Esophagus (tissue), 2 donors: ENCODE measurements around the gene PTCD2. TPM values are rescaled to one million over a fixed set of nuclear protein-coding genes. Genes with fewer than 3 reads are reported as not detected.

Experiments used
- H3K27ac ChIP-seq, 2 donors: one replicate each; pipeline ENCODE4 v1.5.1; 2013; ENCODE audit warnings: low read depth in 2 of 2, mild to moderate bottlenecking in 2 of 2, inconsistent platforms in 1 of 2, low read length in 1 of 2, moderate library complexity in 1 of 2
- H3K27me3 ChIP-seq, 2 donors: one replicate each; pipeline ENCODE4 v1.6.1; 2013; ENCODE audit warnings: low read length in 2 of 2, control low read depth in 1 of 2, mild to moderate bottlenecking in 1 of 2; ENCODE audit not compliant: insufficient read depth in 2 of 2, control insufficient read depth in 1 of 2
- H3K36me3 ChIP-seq, 2 donors: one replicate each; pipeline ENCODE4 v1.6.1; 2013; ENCODE audit warnings: low read length in 1 of 2; ENCODE audit not compliant: control insufficient read depth in 2 of 2, insufficient read depth in 2 of 2
- H3K4me1 ChIP-seq, 2 donors: one replicate each; pipeline ENCODE4 v1.6.1; 2013; ENCODE audit warnings: low read length in 1 of 2; ENCODE audit not compliant: control insufficient read depth in 2 of 2, insufficient read depth in 2 of 2
- H3K4me3 ChIP-seq, 2 donors: one replicate each; pipeline ENCODE4 v1.5.1; 2013; ENCODE audit warnings: low read length in 2 of 2, mild to moderate bottlenecking in 2 of 2, low read depth in 1 of 2, moderate library complexity in 1 of 2
- H3K9me3 ChIP-seq, 2 donors: one replicate each; pipeline ENCODE4 v1.6.1; 2013; ENCODE audit warnings: mild to moderate bottlenecking in 2 of 2, low read depth in 1 of 2, low read length in 1 of 2, moderate library complexity in 1 of 2; ENCODE audit not compliant: control insufficient read depth in 2 of 2, insufficient read depth in 1 of 2
- WGBS, 2 donors: extraction: QIAGEN DNeasy Blood & Tissue Kit; methylation state at CpG; one replicate each; pipeline ENCODE4 v1.1.7; 2013; 5-methylcytosine and 5-hydroxymethylcytosine counted together
- polyA plus RNA-seq, 2 donors: library from polyadenylated mRNA; stranded (reverse); fragments of 200-250 nt; gene quantifications; one replicate each; pipeline ENCODE4 v1.2.3, GENCODE V29; 2013
- donor health status: healthy with polysubstance abuse.
- donor health status: Bipolar disorder and iron deficiency.

PTCD2 gene
- polyA plus RNA-seq, 2 donors = 1.9 to 3.2 TPM

DNA sequence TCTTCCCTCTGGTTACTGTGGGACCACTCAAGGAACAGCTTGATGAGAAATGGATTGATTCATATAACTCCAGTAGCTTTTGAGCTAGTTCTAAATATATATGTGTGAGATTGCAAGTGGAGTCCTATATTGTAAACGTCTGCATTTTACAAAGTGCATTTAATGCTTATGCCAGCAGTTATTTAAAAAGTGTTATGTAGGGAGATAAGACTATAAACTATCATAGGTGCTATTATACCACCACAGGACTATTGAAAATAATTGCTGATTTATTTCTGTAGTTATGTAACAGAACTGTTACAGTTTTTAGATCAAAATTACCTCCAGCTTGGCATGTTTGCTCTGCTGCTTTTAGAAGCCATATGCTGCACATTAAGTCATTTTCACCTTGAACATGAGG is 36.2 kb downstream of the PTCD2 start:
- Histone ChIP-seq H3K4me3 (no peak overlapping the region), H3K9me3 (no peaks in the 10 kb centered on the region), H3K27me3 (no peaks in the 10 kb centered on the region), H3K36me3 (peaks cover 0 to 10% of the 10 kb centered on the region in 2 donors), H3K4me1 (no peaks in the 10 kb centered on the region), H3K27ac (no peak overlapping the region)
- 80 to 83% methylated on average over 1 of the region's 1 CpG for WGBS, 2 donors

DNA sequence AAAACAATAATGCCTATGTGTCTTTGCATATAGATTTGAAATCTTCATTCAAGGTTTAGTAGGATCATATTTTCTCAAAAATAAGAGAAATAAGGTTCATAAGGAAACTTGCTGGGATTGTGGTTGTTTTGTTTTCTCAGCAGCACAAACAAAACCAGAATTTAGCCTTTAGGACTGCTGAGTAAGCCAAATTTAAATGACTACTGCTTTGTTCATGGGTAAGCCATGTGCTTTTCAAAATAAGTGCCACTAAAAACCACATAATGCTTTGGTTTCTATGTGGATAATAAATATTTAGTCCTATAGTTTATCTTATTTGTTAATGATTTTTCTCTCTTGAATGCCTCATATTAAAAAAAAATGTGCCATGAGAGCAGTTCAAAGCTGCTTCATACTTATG is 38.8 kb downstream of the PTCD2 start:
- Histone ChIP-seq H3K4me3 (no peak overlapping the region), H3K36me3 (peaks cover 2 to 10% of the 10 kb centered on the region in 2 donors), H3K4me1 (no peaks in the 10 kb centered on the region), H3K27ac (no peak overlapping the region), H3K9me3 (no peaks in the 10 kb centered on the region), H3K27me3 (no peaks in the 10 kb centered on the region)

DNA sequence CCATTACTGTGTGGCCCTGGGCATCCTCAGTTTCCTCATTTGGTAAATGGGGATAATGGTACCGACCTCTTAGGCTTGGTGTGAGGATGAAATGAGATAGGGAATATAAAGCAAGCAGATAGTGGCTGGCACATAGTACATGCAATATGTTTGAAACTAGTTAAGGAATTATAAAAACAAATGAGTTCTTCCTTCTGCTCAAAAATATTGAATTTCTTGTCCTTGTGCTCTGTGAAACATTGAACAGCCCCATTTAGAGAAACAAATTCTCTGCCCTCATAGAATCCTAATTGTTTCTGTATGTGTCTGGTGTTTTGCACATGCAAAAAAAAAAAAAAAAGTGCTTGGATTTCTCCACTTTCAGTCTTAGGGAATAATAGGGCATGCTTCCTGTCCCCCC is 39.7 kb downstream of the PTCD2 start:
- no peak overlapping the region for H3K27ac ChIP-seq
- no peaks in the 10 kb centered on the region for H3K4me1 ChIP-seq
- no peak overlapping the region for H3K4me3 ChIP-seq
- peaks cover 2 to 10% of the 10 kb centered on the region in 2 donors for H3K36me3 ChIP-seq
- no peaks in the 10 kb centered on the region for H3K27me3 ChIP-seq
- 96 to 100% methylated on average over 1 of the region's 1 CpG for WGBS, 2 donors
- H3K9me3 ChIP-seq = no peaks in the 10 kb centered on the region

DNA sequence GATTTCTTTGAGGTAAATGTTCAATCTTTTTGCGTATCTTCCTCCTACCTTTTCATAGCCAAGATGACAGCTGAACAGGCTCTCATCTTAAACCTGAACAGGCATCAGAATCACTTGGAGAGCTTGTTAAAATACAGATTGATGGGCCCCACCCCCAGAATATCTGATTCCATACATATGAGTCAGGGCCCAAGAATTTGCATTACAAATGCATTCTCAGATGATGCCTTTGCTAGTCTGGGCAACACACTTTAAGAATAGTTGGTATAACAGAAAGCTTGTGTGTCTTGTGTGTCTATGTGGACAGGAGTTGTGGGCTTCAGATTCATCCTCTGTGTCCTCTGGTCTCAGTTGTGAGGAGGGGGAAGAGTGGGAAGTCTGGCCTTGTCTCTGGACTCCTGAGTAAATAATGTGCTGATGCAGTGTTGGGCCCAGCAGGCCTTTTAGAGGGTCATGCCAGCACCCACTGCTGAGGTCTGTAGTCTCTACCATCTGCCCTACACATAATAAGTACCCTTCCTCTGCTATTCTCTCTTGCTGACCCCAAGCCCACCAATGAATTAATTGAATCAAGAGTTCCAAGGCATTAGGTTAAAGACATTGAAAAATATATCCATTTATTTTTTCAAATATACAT is 43.1 kb downstream of the PTCD2 start:
- 93 to 94% methylated on average over 1 of the region's 1 CpG for WGBS, 2 donors
- Histone ChIP-seq H3K27ac (no peak overlapping the region), H3K4me3 (no peak overlapping the region), H3K4me1 (no peaks in the 10 kb centered on the region), H3K27me3 (no peaks in the 10 kb centered on the region), H3K9me3 (no peaks in the 10 kb centered on the region), H3K36me3 (peaks cover 2 to 9% of the 10 kb centered on the region in 2 donors)

DNA sequence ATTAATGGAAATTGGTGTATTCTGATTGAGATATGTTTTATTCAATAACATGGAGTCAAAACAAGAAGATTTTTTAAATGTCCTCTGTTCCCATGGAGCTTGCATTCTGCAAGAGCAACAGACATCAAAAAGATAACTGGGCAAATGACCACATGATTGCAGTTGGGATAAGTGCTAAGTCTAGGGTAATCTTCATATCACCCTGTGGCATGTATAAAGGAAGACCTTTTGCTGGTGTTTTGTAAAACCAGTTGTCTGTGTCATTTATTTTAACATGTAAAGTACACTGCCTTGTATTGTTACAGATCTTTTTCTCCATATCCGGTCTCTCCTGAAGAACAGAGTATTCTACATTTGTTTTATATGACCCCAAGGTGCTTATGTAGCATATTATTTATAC is 44.0 kb downstream of the PTCD2 start:
- no peak overlapping the region for H3K27ac ChIP-seq
- H3K9me3 ChIP-seq = no peaks in the 10 kb centered on the region
- no peaks in the 10 kb centered on the region for H3K4me1 ChIP-seq
- H3K4me3 ChIP-seq = no peak overlapping the region
- H3K27me3 ChIP-seq = no peaks in the 10 kb centered on the region
- H3K36me3 ChIP-seq = peaks cover 2 to 5% of the 10 kb centered on the region in 2 donors
- WGBS, 2 donors = 93 to 98% methylated on average over 1 of the region's 1 CpG

- Histone ChIP-seq H3K36me3 (peaks cover 0 to 2% of the 10 kb centered on the region in 2 donors), H3K27me3 (no peaks in the 10 kb centered on the region), H3K4me3 (no peak overlapping the region), H3K27ac (no peak overlapping the region), H3K9me3 (no peaks in the 10 kb centered on the region), H3K4me1 (no peaks in the 10 kb centered on the region)
- WGBS, 2 donors = 92 to 98% methylated on average over 4 of the region's 4 CpGs
Observed at GRCh38 chr5:72364951-72365350, 44.8 kb downstream of the PTCD2 start.

DNA sequence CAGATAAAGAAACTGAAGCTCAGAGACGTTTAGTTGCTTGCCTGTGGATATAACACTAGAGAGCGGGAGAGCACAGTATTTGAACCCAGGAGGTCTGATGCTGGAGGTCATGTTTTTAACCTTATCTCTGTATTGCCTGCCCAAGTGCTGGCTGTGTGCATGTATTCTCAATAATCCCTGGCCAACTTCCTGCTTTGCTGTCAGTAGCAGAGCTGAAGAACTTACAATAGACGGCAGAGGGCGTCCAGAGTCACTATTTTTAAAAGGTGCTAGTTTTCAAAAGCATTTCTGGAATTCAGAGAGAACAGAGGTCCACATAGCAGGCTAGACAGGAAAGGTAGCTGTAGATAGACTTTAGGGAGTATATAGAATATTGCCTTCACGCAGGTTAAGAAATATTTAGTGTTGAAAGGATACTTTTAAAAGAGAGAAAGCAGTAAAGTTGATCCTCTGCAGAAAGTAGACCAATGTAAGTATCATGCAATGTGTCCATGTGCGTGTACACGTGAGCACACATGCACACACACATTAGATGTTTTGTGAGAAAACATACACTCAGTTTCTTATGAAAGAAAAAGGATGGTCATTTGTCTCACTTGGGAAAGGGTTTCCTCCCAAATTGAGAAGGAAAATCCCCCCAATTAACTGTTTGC is 46.3 kb downstream of the PTCD2 start:
- no peaks in the 10 kb centered on the region for H3K9me3 ChIP-seq
- H3K4me1 ChIP-seq = no peaks in the 10 kb centered on the region
- H3K27ac ChIP-seq = no peak overlapping the region
- no peak overlapping the region for H3K4me3 ChIP-seq
- peaks cover 0 to 2% of the 10 kb centered on the region in 2 donors for H3K36me3 ChIP-seq
- no peaks in the 10 kb centered on the region for H3K27me3 ChIP-seq
- 31 to 33% methylated on average over 7 of the region's 7 CpGs for WGBS, 2 donors

- Histone ChIP-seq H3K4me3 (no peak overlapping the region), H3K27ac (no peak overlapping the region), H3K36me3 (peaks cover 0 to 2% of the 10 kb centered on the region in 2 donors), H3K9me3 (no peaks in the 10 kb centered on the region), H3K4me1 (no peaks in the 10 kb centered on the region), H3K27me3 (no peaks in the 10 kb centered on the region)
- whole genome bisulfite sequencing, 2 donors = 92 to 98% methylated on average over 1 of the region's 1 CpG
Observed at GRCh38 chr5:72368271-72368670, 48.1 kb downstream of the PTCD2 start.

DNA sequence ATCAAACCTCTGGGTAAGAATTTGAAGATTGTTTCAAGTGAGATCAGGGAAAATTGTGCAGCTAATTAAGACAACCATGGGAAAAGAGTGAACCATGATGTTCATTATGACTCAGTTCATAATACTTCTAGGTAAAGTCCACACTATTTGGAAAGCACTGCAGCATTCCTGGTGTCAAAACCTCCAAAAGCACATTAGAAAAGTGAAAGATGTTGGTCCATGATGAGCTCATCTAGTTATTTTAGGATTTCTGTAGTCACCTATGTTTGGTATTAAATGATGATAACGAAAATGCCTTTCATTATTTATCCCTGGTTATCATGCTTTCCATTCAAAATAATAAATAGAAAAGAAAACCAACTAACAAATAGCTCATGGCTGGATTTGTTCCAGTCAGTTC is 49.1 kb downstream of the PTCD2 start:
- no peak overlapping the region for H3K4me3 ChIP-seq
- H3K27me3 ChIP-seq = no peaks in the 10 kb centered on the region
- H3K27ac ChIP-seq = no peak overlapping the region
- H3K9me3 ChIP-seq = no peaks in the 10 kb centered on the region
- WGBS, 2 donors = 76% methylated on average over 1 of the region's 1 CpG
- no peaks in the 10 kb centered on the region for H3K4me1 ChIP-seq
- H3K36me3 ChIP-seq = no peaks in the 10 kb centered on the region

GRCh38 chr5:72369711-72370110 is 49.5 kb downstream of the PTCD2 start:
- Histone ChIP-seq H3K36me3 (no peaks in the 10 kb centered on the region), H3K4me3 (no peak overlapping the region), H3K27me3 (no peaks in the 10 kb centered on the region), H3K27ac (no peak overlapping the region), H3K9me3 (no peaks in the 10 kb centered on the region), H3K4me1 (no peaks in the 10 kb centered on the region)
- 86 to 87% methylated on average over 3 of the region's 3 CpGs for WGBS, 2 donors
